Measurements from ENCODE around the gene PRH1.

- TF ChIP-seq, protein P1, sequence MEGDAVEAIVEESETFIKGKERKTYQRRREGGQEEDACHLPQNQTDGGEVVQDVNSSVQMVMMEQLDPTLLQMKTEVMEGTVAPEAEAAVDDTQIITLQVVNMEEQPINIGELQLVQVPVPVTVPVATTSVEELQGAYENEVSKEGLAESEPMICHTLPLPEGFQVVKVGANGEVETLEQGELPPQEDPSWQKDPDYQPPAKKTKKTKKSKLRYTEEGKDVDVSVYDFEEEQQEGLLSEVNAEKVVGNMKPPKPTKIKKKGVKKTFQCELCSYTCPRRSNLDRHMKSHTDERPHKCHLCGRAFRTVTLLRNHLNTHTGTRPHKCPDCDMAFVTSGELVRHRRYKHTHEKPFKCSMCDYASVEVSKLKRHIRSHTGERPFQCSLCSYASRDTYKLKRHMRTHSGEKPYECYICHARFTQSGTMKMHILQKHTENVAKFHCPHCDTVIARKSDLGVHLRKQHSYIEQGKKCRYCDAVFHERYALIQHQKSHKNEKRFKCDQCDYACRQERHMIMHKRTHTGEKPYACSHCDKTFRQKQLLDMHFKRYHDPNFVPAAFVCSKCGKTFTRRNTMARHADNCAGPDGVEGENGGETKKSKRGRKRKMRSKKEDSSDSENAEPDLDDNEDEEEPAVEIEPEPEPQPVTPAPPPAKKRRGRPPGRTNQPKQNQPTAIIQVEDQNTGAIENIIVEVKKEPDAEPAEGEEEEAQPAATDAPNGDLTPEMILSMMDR (IDR thresholded peaks at IDR 0.05; ENCODE audit: insufficient read depth, low read length): no peak
- TF ChIP-seq SPI1 (IDR thresholded peaks at IDR 0.05; ENCODE audit: borderline replicate concordance, low read depth) (no peak), POLR2AphosphoS5 (IDR thresholded peaks at IDR 0.05; ENCODE audit: low read depth) (no peak), REST (IDR thresholded peaks at IDR 0.05; ENCODE audit: insufficient replicate concordance, low read depth) (no peak)
Observed at GRCh38 chr12:10900530-10900929, 16.5 kb upstream of the PRH1 start.

All from HL-60 (cell line).